ENCODE measurements around the gene LAIR2. TPM values are rescaled to one million over a fixed set of nuclear protein-coding genes. Genes with fewer than 3 reads are reported as not detected.

Gene LAIR2
- polyA plus RNA-seq, 2 of the 4 experiments (the other 2 are of a cell fraction), result not detected

GRCh38 chr19:54459282-54460229, 43.1 kb upstream of the LAIR2 start:
- 91% methylated on average over 13 of the region's 16 CpGs for WGBS (ENCODE audit: missing lambda C conversion rate)
- FAIRE-seq, result no peak
- no peak for ATAC-seq
- ChIA-PET POLR2A (interaction anchor here (7.1 kb wide), 1 partner anchor 10 kb away, joined by 130 read pairs; the partner anchor contains the start of gene LENG8), CTCF (interaction anchor here (0.9 to 2.0 kb wide), 3 partner anchors 11 to 21 kb away, joined by 3 to 4 read pairs (median 3); partner anchors contain the start of gene LENG8)
- no peak for DNase-seq (ENCODE audit: low read depth in 1 of 2, low spot score in 1 of 2)
- TF ChIP-seq NPAS2 (CRISPR knock-in tag; IDR thresholded peaks at IDR 0.05; ENCODE audit: borderline replicate concordance), result no peak
- no peak for TF ChIP-seq HEYL (CRISPR knock-in tag; IDR thresholded peaks at IDR 0.05)
- TF ChIP-seq FOSB (CRISPR knock-in tag; IDR thresholded peaks at IDR 0.05), result no peak
- no peak for TF ChIP-seq RNF2 (IDR thresholded peaks at IDR 0.05; ENCODE audit: borderline replicate concordance, low read depth)
- no peak for TF ChIP-seq EHF (CRISPR knock-in tag; IDR thresholded peaks at IDR 0.05)
- no peak for TF ChIP-seq CEBPB (IDR thresholded peaks at IDR 0.05)
- no peak for TF ChIP-seq RAD21 (conservative IDR thresholded peaks at IDR 0.05 in 1 of 2, IDR thresholded peaks at IDR 0.05 in 1 of 2)
- H3K4me2 ChIP-seq, result no peak overlapping the region
- no peak overlapping the region for H3K4me3 ChIP-seq
- H3K9me3 ChIP-seq, result no peaks in the 10 kb centered on the region
- peaks cover 27% of the 10 kb centered on the region for H3K4me1 ChIP-seq
- H3K27ac ChIP-seq, result no peak overlapping the region

GRCh38 chr19:54460230-54461005, 42.2 kb upstream of the LAIR2 start:
- ChIA-PET POLR2A (interaction anchor here (7.1 kb wide), 1 partner anchor 11 kb away, joined by 130 read pairs; the partner anchor contains the start of gene LENG8), CTCF (interaction anchor here (1.0 kb wide), 1 partner anchor 22 kb away, joined by 3 read pairs; no protein-coding TSS in a partner anchor)
- Histone ChIP-seq H3K4me3 (no peak overlapping the region), H3K4me2 (no peak overlapping the region), H3K27ac (peak overlapping the region in 1 of 2 experiments; percentile 8; a peak in 1 of 6 replicates), H3K4me1 (peaks cover 27% of the 10 kb centered on the region), H3K9me3 (no peaks in the 10 kb centered on the region)
- DNase-seq (ENCODE audit: low read depth in 1 of 2, low spot score in 1 of 2) (no peak), FAIRE-seq (no peak), ATAC-seq (no peak)
- 91% methylated on average over 17 of the region's 39 CpGs for WGBS (ENCODE audit: missing lambda C conversion rate)
- TF ChIP-seq CHD2 (IDR thresholded peaks at IDR 0.05; ENCODE audit: low read length, partially characterized antibody), result no peak
- TF ChIP-seq POLR2A (IDR thresholded peaks at IDR 0.05; ENCODE audit: low read length), result peak; percentile 23

- Histone ChIP-seq H3K4me2 (peak overlapping the region; percentile 98; the same call in 2 of the 3 replicates), H3K9me3 (no peaks in the 10 kb centered on the region), H3K27ac (peak overlapping the region in 1 of 2 experiments; percentile 95; a peak in 2 of 6 replicates), H3K4me3 (no peak overlapping the region), H3K4me1 (peaks cover 27% of the 10 kb centered on the region)
- 88% methylated on average over 26 of the region's 27 CpGs for WGBS (ENCODE audit: missing lambda C conversion rate)
- no peak for DNase-seq (ENCODE audit: low read depth in 1 of 2, low spot score in 1 of 2)
- FAIRE-seq, result no peak
- no peak for TF ChIP-seq E2F6 (IDR thresholded peaks at IDR 0.05; ENCODE audit: borderline replicate concordance, low read depth)
- 0 out of 5 replicates have a peak, but pooled peaks of 1 of the 2 experiments have one; percentile 31 for TF ChIP-seq JUN (IDR thresholded peaks at IDR 0.05)
- ATAC-seq, result no peak
- POLR2A ChIA-PET, result interaction anchor here (0.6 to 7.1 kb wide), 2 partner anchors 12 to 349 kb away, joined by 4 to 130 read pairs; partner anchors contain the start of gene LENG8
- CTCF ChIA-PET, result interaction anchor here (1.8 to 2.7 kb wide), 4 partner anchors 8 to 25 kb away, joined by 4 to 19 read pairs (median 11); partner anchors contain the start of gene LENG8
These were observed 41.4 kb upstream of the LAIR2 start for GRCh38 chr19:54461210-54461609.

- no peak for ATAC-seq
- Histone ChIP-seq H3K4me2 (peak overlapping the region; percentile 98), H3K27ac (peak overlapping the region; percentile 93 to 95; a peak in 3 of 6 replicates), H3K9me3 (no peaks in the 10 kb centered on the region), H3K4me3 (no peak overlapping the region; the same call in 2 of the 3 replicates), H3K4me1 (peaks cover 27% of the 10 kb centered on the region)
- 51% methylated on average over 3 of the region's 3 CpGs for WGBS (ENCODE audit: missing lambda C conversion rate)
- CTCF ChIA-PET, result interaction anchor here (1.0 to 2.7 kb wide), 7 partner anchors 8 to 41 kb away, joined by 4 to 19 read pairs (median 5); partner anchors contain the start of gene LENG8
- POLR2A ChIA-PET, result interaction anchor here (0.6 to 7.1 kb wide), 5 partner anchors 7 to 349 kb away, joined by 4 to 130 read pairs (median 4); partner anchors contain the start of gene LENG8
- no peak for FAIRE-seq
- DNase-seq (ENCODE audit: low read depth in 1 of 2, low spot score in 1 of 2), result no peak
- TF ChIP-seq NR3C1 (IDR thresholded peaks at IDR 0.05), result no peak
- TF ChIP-seq FOXS1 (CRISPR knock-in tag; IDR thresholded peaks at IDR 0.05), result no peak
- TF ChIP-seq ELK1 (IDR thresholded peaks at IDR 0.05; ENCODE audit: low read depth, low read length), result no peak
- no peak for TF ChIP-seq JUNB (IDR thresholded peaks at IDR 0.05)
- TF ChIP-seq RFX5 (IDR thresholded peaks at IDR 0.05), result no peak
- TF ChIP-seq SREBF2 (IDR thresholded peaks at IDR 0.05), result no peak
- no peak for TF ChIP-seq USF2 (IDR thresholded peaks at IDR 0.05)
- TF ChIP-seq PBX3 (IDR thresholded peaks at IDR 0.05), result no peak
- TF ChIP-seq ZC3H11A (IDR thresholded peaks at IDR 0.05), result no peak
- TF ChIP-seq HOXA7 (CRISPR knock-in tag; IDR thresholded peaks at IDR 0.05), result no peak
- TF ChIP-seq CHD2 (IDR thresholded peaks at IDR 0.05; ENCODE audit: low read length, partially characterized antibody), result no peak
- no peak for TF ChIP-seq CBX2 (IDR thresholded peaks at IDR 0.05; ENCODE audit: borderline replicate concordance, low read depth)
These were observed 41.0 kb upstream of the LAIR2 start for GRCh38 chr19:54461613-54462012.
